Activated CD8-positive, alpha-beta memory T cell treated with anti-CD3 and anti-CD28 coated beads, Interleukin-2, amount 50 U/mL, for 24 hours (primary cell): ENCODE data around the gene PACS2.

ENCODE experiments used
- DNase-seq: peaks from one replicate; pipeline ENCODE4 v3.0.0-alpha.2; 2020; ENCODE audit errors: extremely low read depth

Gene PACS2

GRCh38 chr14:105408592-105408991 lies 94.0 kb downstream of the PACS2 start:
- DNase-seq = no peak

GRCh38 chr14:105409364-105409763 lies 94.8 kb downstream of the PACS2 start:
- no peak for DNase-seq

- DNase-seq = no peak
These were observed 96.1 kb downstream of the PACS2 start for GRCh38 chr14:105410642-105411016.

GRCh38 chr14:105411017-105411941 lies 96.7 kb downstream of the PACS2 start:
- no peak for DNase-seq

- DNase-seq = no peak
These were observed 97.6 kb downstream of the PACS2 start for GRCh38 chr14:105411985-105412770.

- DNase-seq = no peak
These were observed 98.4 kb downstream of the PACS2 start for GRCh38 chr14:105412771-105413543.

GRCh38 chr14:105413544-105413886 lies 99.0 kb downstream of the PACS2 start:
- no peak for DNase-seq

- DNase-seq = peak; percentile 39
These were observed 100.2 kb downstream of the PACS2 start for GRCh38 chr14:105414456-105415371.

GRCh38 chr14:105415481-105416428 lies 101.2 kb downstream of the PACS2 start:
- DNase-seq = no peak

- no peak for DNase-seq
These were observed 102.1 kb downstream of the PACS2 start for GRCh38 chr14:105416671-105417070.

GRCh38 chr14:105417690-105418121 lies 103.2 kb downstream of the PACS2 start:
- DNase-seq = no peak

GRCh38 chr14:105418269-105419194 lies 104.0 kb downstream of the PACS2 start:
- DNase-seq = no peak

GRCh38 chr14:105419195-105420091 lies 104.9 kb downstream of the PACS2 start, which contains the start of gene MTA1:
TSS of gene MTA1 (plus strand) at chr14:105419827. CDS start at chr14:105420036, 209 bp downstream.
- DNase-seq = no peak

GRCh38 chr14:105420101-105420973 lies 105.8 kb downstream of the PACS2 start:
- DNase-seq = no peak

GRCh38 chr14:105420974-105421674 lies 106.6 kb downstream of the PACS2 start:
- DNase-seq = no peak
